ENCODE results near the gene DUOX2.

DNA sequence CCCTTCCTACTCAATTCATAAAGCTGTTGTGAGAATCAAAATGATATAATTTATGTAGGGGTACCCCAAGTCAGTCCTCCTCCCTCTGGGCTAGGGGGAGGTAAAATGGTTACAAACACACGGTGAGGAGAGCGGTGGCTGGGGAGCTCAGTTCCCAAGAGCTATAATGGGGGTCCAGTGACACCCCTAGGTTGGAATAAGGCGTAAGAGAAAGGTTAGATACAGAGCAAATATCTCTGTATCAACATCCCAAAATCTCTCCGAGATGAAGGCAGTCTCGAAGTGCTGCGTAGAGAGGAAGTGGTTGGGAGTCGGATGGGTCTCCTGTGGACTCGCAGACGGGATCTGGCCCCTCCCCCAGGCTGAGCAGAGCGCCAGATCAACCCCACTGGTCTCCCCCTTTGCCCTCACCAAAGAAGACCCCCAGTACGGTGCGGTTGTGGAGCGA, 1.8 kb downstream of the DUOX2 start:
- TF ChIP-seq, protein P1, sequence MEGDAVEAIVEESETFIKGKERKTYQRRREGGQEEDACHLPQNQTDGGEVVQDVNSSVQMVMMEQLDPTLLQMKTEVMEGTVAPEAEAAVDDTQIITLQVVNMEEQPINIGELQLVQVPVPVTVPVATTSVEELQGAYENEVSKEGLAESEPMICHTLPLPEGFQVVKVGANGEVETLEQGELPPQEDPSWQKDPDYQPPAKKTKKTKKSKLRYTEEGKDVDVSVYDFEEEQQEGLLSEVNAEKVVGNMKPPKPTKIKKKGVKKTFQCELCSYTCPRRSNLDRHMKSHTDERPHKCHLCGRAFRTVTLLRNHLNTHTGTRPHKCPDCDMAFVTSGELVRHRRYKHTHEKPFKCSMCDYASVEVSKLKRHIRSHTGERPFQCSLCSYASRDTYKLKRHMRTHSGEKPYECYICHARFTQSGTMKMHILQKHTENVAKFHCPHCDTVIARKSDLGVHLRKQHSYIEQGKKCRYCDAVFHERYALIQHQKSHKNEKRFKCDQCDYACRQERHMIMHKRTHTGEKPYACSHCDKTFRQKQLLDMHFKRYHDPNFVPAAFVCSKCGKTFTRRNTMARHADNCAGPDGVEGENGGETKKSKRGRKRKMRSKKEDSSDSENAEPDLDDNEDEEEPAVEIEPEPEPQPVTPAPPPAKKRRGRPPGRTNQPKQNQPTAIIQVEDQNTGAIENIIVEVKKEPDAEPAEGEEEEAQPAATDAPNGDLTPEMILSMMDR (IDR thresholded peaks at IDR 0.05): no peak
- TF ChIP-seq SIN3A (IDR thresholded peaks at IDR 0.05; ENCODE audit: borderline replicate concordance, insufficient read depth, low read depth, low read length): no peak
- TF ChIP-seq, protein P2, sequence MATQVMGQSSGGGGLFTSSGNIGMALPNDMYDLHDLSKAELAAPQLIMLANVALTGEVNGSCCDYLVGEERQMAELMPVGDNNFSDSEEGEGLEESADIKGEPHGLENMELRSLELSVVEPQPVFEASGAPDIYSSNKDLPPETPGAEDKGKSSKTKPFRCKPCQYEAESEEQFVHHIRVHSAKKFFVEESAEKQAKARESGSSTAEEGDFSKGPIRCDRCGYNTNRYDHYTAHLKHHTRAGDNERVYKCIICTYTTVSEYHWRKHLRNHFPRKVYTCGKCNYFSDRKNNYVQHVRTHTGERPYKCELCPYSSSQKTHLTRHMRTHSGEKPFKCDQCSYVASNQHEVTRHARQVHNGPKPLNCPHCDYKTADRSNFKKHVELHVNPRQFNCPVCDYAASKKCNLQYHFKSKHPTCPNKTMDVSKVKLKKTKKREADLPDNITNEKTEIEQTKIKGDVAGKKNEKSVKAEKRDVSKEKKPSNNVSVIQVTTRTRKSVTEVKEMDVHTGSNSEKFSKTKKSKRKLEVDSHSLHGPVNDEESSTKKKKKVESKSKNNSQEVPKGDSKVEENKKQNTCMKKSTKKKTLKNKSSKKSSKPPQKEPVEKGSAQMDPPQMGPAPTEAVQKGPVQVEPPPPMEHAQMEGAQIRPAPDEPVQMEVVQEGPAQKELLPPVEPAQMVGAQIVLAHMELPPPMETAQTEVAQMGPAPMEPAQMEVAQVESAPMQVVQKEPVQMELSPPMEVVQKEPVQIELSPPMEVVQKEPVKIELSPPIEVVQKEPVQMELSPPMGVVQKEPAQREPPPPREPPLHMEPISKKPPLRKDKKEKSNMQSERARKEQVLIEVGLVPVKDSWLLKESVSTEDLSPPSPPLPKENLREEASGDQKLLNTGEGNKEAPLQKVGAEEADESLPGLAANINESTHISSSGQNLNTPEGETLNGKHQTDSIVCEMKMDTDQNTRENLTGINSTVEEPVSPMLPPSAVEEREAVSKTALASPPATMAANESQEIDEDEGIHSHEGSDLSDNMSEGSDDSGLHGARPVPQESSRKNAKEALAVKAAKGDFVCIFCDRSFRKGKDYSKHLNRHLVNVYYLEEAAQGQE (IDR thresholded peaks at IDR 0.05; ENCODE audit: insufficient read depth in 1 of 2, low read depth in 2 of 2, low read length in 1 of 2): no peak
- no peak for TF ChIP-seq POLR2AphosphoS5 (IDR thresholded peaks at IDR 0.05; ENCODE audit: low read depth, low read length)

Data from Panc1 (cell line).